Measurements from ENCODE around the gene ATOH1. TPM values are rescaled to one million over a fixed set of nuclear protein-coding genes. Genes with fewer than 3 reads are reported as not detected.

ATOH1 gene
- total RNA-seq, 1 experiment from 2014 or later, result not detected

- no peak overlapping the region for H2AFZ ChIP-seq
- intact Hi-C loops (cut with micrococcal nuclease; ENCODE audit: unreplicated experiment), result no loop called here
- H3K79me2 ChIP-seq (ENCODE audit: low read depth), result no peaks in the 10 kb centered on the region
- no peaks in the 10 kb centered on the region for H3K27me3 ChIP-seq (ENCODE audit: insufficient read depth, low read depth)
- TF ChIP-seq CTCF (conservative IDR thresholded peaks at IDR 0.05), result no peak
- TF ChIP-seq EZH2 (IDR thresholded peaks at IDR 0.05; ENCODE audit: low read depth), result no peak
- ChIA-PET CTCF (no interaction called here), POLR2A (ENCODE audit: unreplicated experiment) (no interaction called here)
- H3K4me1 ChIP-seq (replicated peaks; ENCODE audit: insufficient read depth), result no peaks in the 10 kb centered on the region
- no peak overlapping the region for H3K4me3 ChIP-seq
- no TSS peak for BruUV-seq (replicated peaks)
- no peaks in the 10 kb centered on the region for H3K9me3 ChIP-seq (ENCODE audit: insufficient read depth, low read depth)
- no peaks in the 10 kb centered on the region for H3F3A ChIP-seq (ENCODE audit: insufficient read depth, low read depth)
- no peak overlapping the region for H3K4me2 ChIP-seq
- no peaks in the 10 kb centered on the region for H4K20me1 ChIP-seq (ENCODE audit: insufficient read depth)
- no peak for DNase-seq
- no peaks in the 10 kb centered on the region for H3K9me2 ChIP-seq (ENCODE audit: insufficient read depth)
- H3K36me3 ChIP-seq (ENCODE audit: low read depth), result no peaks in the 10 kb centered on the region
- no peak overlapping the region for H3K27ac ChIP-seq
These were observed 51.4 kb downstream of the ATOH1 start for GRCh38 chr4:93879919-93880318.
